Neural cell (in vitro differentiated cells): ENCODE results near the gene UGT2A2.

Experiments
- CTCF ChIP-seq: fragments of 450-650 bp; IDR thresholded peaks from 2 replicates; pipeline ENCODE4 v1.5.1; 2014; ENCODE audit warnings: antibody characterized with exemption, mild to moderate bottlenecking, moderate library complexity; ENCODE audit not compliant: poor library complexity, severe bottlenecking
- EP300 ChIP-seq: fragments of 450-650 bp; conservative IDR thresholded peaks from 2 replicates; pipeline ENCODE4 v1.6.1; 2014; ENCODE audit warnings: antibody characterized with exemption, mild to moderate bottlenecking, moderate library complexity; ENCODE audit not compliant: poor library complexity, severe bottlenecking
- EZH2 ChIP-seq: fragments of 200-600, 300-800 bp; shearing (Covaris generic), sonication (generic); IDR thresholded peaks from 2 replicates; pipeline ENCODE4 v1.6.1; 2014; ENCODE audit warnings: antibody characterized with exemption, low read length, borderline replicate concordance, mild to moderate bottlenecking; ENCODE audit not compliant: insufficient read depth, poor library complexity, severe bottlenecking
- POLR2AphosphoS5 ChIP-seq: IDR thresholded peaks from 2 replicates; pipeline ENCODE4 v1.6.1; 2012
- RAD21 ChIP-seq: fragments of 450-650 bp; conservative IDR thresholded peaks from 2 replicates; pipeline ENCODE4 v1.6.1; 2014; ENCODE audit warnings: antibody characterized with exemption, mild to moderate bottlenecking, moderate library complexity
- REST ChIP-seq: IDR thresholded peaks from 2 replicates; pipeline ENCODE4 v1.6.1; 2012; ENCODE audit warnings: borderline replicate concordance
- TAF1 ChIP-seq: IDR thresholded peaks from 2 replicates; pipeline ENCODE4 v1.6.1; 2012; ENCODE audit warnings: low read depth

- no peak for TF ChIP-seq CTCF
- TF ChIP-seq EZH2 = no peak
- no peak for TF ChIP-seq EP300
- no peak for TF ChIP-seq POLR2AphosphoS5
- TF ChIP-seq REST = no peak
- TF ChIP-seq RAD21 = no peak
- TF ChIP-seq TAF1 = no peak
These were observed 63.1 kb downstream of the UGT2A2 start for GRCh38 chr4:69576251-69576877.
